Measurements from ENCODE around the gene DPP6.

DNA sequence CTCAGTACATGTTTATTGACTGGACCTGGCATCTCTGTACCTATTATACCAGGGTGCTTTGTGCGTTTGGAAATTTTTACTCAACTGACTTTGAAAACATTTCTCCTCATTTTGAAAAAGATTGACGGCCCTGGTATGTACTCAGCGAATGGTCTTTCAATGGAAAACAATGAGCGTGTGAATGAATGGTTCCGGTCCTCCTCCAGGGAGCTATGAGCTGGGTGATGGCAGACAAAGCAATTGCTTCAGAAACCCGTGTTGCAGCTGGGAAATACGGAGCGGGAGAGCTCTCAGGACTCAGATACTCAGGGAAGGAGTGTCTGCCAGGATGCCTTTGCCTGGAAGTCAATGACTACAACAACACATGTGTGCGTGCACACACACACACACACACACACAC lies 824.8 kb downstream of the DPP6 start:
- TF ChIP-seq, protein P1, sequence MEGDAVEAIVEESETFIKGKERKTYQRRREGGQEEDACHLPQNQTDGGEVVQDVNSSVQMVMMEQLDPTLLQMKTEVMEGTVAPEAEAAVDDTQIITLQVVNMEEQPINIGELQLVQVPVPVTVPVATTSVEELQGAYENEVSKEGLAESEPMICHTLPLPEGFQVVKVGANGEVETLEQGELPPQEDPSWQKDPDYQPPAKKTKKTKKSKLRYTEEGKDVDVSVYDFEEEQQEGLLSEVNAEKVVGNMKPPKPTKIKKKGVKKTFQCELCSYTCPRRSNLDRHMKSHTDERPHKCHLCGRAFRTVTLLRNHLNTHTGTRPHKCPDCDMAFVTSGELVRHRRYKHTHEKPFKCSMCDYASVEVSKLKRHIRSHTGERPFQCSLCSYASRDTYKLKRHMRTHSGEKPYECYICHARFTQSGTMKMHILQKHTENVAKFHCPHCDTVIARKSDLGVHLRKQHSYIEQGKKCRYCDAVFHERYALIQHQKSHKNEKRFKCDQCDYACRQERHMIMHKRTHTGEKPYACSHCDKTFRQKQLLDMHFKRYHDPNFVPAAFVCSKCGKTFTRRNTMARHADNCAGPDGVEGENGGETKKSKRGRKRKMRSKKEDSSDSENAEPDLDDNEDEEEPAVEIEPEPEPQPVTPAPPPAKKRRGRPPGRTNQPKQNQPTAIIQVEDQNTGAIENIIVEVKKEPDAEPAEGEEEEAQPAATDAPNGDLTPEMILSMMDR (conservative IDR thresholded peaks at IDR 0.05 in 1 of 2, IDR thresholded peaks at IDR 0.05 in 1 of 2; ENCODE audit: extremely low read depth in 1 of 2, insufficient read depth in 1 of 2, low read depth in 1 of 2, low read length in 2 of 2), result no peak
- no peak for TF ChIP-seq EZH2 (IDR thresholded peaks at IDR 0.05; ENCODE audit: borderline replicate concordance, low read length)
